Parathyroid adenoma (tissue), 2 donors: ENCODE measurements around the gene FAM110D.

Source experiments
- H2AFZ ChIP-seq: fragments of 300-600 bp; sonication (generic); one replicate; pipeline ENCODE4 v1.7.0; 2017; ENCODE audit warnings: antibody characterized with exemption, mild to moderate bottlenecking
- H3K27ac ChIP-seq: fragments of 300-600 bp; sonication (generic); one replicate; pipeline ENCODE4 v1.7.0; 2017
- H3K27me3 ChIP-seq: fragments of 300-600 bp; sonication (generic); one replicate; pipeline ENCODE4 v1.7.0; 2017; ENCODE audit warnings: low read length; ENCODE audit not compliant: control insufficient read depth, insufficient read depth
- H3K36me3 ChIP-seq: fragments of 300-600 bp; sonication (generic); one replicate; pipeline ENCODE4 v1.7.0; 2017; ENCODE audit warnings: low read length; ENCODE audit not compliant: control insufficient read depth, insufficient read depth
- H3K4me1 ChIP-seq: fragments of 300-600 bp; sonication (generic); one replicate; pipeline ENCODE4 v1.7.0; 2017; ENCODE audit warnings: control low read depth
- H3K4me2 ChIP-seq: fragments of 300-600 bp; sonication (generic); one replicate; pipeline ENCODE4 v1.7.0; 2017; ENCODE audit warnings: low read length
- H3K4me3 ChIP-seq: fragments of 300-600 bp; sonication (generic); one replicate; pipeline ENCODE4 v1.7.0; 2017; ENCODE audit warnings: low read depth, low read length
- H3K79me2 ChIP-seq: fragments of 300-600 bp; sonication (generic); one replicate; pipeline ENCODE4 v1.7.0; 2017; ENCODE audit warnings: control low read depth
- H3K9ac ChIP-seq: fragments of 300-600 bp; sonication (generic); one replicate; pipeline ENCODE4 v1.7.0; 2017; ENCODE audit warnings: mild to moderate bottlenecking
- H3K9me3 ChIP-seq: fragments of 300-600 bp; sonication (generic); one replicate; pipeline ENCODE4 v1.7.0; 2017; ENCODE audit warnings: low read length; ENCODE audit not compliant: control insufficient read depth
- CTCF ChIP-seq: fragments of 300-600 bp; sonication (generic); IDR thresholded peaks from one replicate; pipeline ENCODE4 v1.7.0; 2017; ENCODE audit warnings: antibody characterized with exemption, mild to moderate bottlenecking
- donor health status: primary hyperparathyroidism.

FAM110D gene

GRCh38 chr1:26158908-26159742 lies at the start of gene FAM110D:
TSS of gene FAM110D (plus strand) at chr1:26159079. CDS start at chr1:26161292, 2,213 bp downstream.
- Histone ChIP-seq H3K9ac (no peak within 1 kb of the TSS), H3K4me2 (no peak within 1 kb of the TSS), H3K27ac (peak within 1 kb of the TSS; percentile 39), H3K36me3 (no peaks in the 10 kb centered on the region), H3K4me1 (no peaks in the 10 kb centered on the region), H2AFZ (no peak within 1 kb of the TSS), H3K27me3 (no peaks in the 10 kb centered on the region), H3K9me3 (no peaks in the 10 kb centered on the region), H3K79me2 (no peaks in the 10 kb centered on the region), H3K4me3 (peak within 1 kb of the TSS; percentile 29)
- no peak for TF ChIP-seq CTCF

GRCh38 chr1:26109229-26110164 lies 49.4 kb upstream of the FAM110D start:
- H3K27ac ChIP-seq = no peak overlapping the region
- peaks cover 3% of the 10 kb centered on the region for H3K4me1 ChIP-seq
- no peaks in the 10 kb centered on the region for H3K36me3 ChIP-seq
- H3K27me3 ChIP-seq = no peaks in the 10 kb centered on the region
- no peak overlapping the region for H3K4me2 ChIP-seq
- peaks cover under 1% of the 10 kb centered on the region for H3K79me2 ChIP-seq
- no peaks in the 10 kb centered on the region for H3K9me3 ChIP-seq
- TF ChIP-seq CTCF = no peak
- no peak overlapping the region for H3K9ac ChIP-seq
- H3K4me3 ChIP-seq = no peak overlapping the region
- no peak overlapping the region for H2AFZ ChIP-seq

GRCh38 chr1:26110731-26111529 lies 47.9 kb upstream of the FAM110D start:
- peak overlapping the region; percentile 88 for H3K27ac ChIP-seq
- H3K79me2 ChIP-seq = peaks cover 3% of the 10 kb centered on the region
- H3K9me3 ChIP-seq = no peaks in the 10 kb centered on the region
- no peaks in the 10 kb centered on the region for H3K27me3 ChIP-seq
- H3K36me3 ChIP-seq = no peaks in the 10 kb centered on the region
- H3K4me1 ChIP-seq = peaks cover 3% of the 10 kb centered on the region
- H2AFZ ChIP-seq = peak overlapping the region; percentile 89
- H3K9ac ChIP-seq = peak overlapping the region; percentile 53
- peak overlapping the region; percentile 86 for H3K4me2 ChIP-seq
- peak overlapping the region; percentile 99 for H3K4me3 ChIP-seq
- no peak for TF ChIP-seq CTCF

- Histone ChIP-seq H2AFZ (peak within 1 kb of the TSS; percentile 93), H3K4me2 (peak within 1 kb of the TSS; percentile 92), H3K79me2 (peaks cover 3% of the 10 kb centered on the region), H3K27ac (peak within 1 kb of the TSS; percentile 89), H3K9ac (peak within 1 kb of the TSS; percentile 53), H3K4me1 (peaks cover 3% of the 10 kb centered on the region), H3K4me3 (peak within 1 kb of the TSS; percentile 99), H3K9me3 (no peaks in the 10 kb centered on the region), H3K36me3 (no peaks in the 10 kb centered on the region), H3K27me3 (no peaks in the 10 kb centered on the region)
- no peak for TF ChIP-seq CTCF
Measured at GRCh38 chr1:26111530-26112406, 47.1 kb upstream of the FAM110D start, which contains the start of gene PDIK1L. TSS of gene PDIK1L (plus strand) at chr1:26111824. CDS start at chr1:26114309, 2,485 bp downstream.
